ENCODE results near the gene CTDSPL. TPM values are rescaled to one million over a fixed set of nuclear protein-coding genes. Genes with fewer than 3 reads are reported as not detected.

The CTDSPL gene
- total and polyA plus RNA-seq, 10 of the 15 experiments (the other 5 are each of a cell fraction or from before 2014, with no cell fraction given): 0.05 to 0.51 (median 0.18) TPM; not detected in 6

GRCh38 chr3:37969596-37970100 is 108.0 kb downstream of the CTDSPL start (continued):
- no peak for TF ChIP-seq HSF1 (IDR thresholded peaks at IDR 0.05; ENCODE audit: low read depth, low read length)
- TF ChIP-seq NRF1 (conservative IDR thresholded peaks at IDR 0.05; ENCODE audit: low read depth, low read length): no peak
- no peak for TF ChIP-seq E4F1 (IDR thresholded peaks at IDR 0.05; ENCODE audit: borderline replicate concordance, partially characterized antibody)
- TF ChIP-seq IRF3 (IDR thresholded peaks at IDR 0.05): no peak
- no peak for TF ChIP-seq ELK1 (IDR thresholded peaks at IDR 0.05; ENCODE audit: low read depth, low read length)
- TF ChIP-seq BCL3 (IDR thresholded peaks at IDR 0.05; ENCODE audit: borderline replicate concordance, insufficient read depth, low read depth, low read length, poor library complexity, severe bottlenecking): no peak
- TF ChIP-seq HDGF (IDR thresholded peaks at IDR 0.05): no peak
- TF ChIP-seq NR2C2 (IDR thresholded peaks at IDR 0.05; ENCODE audit: borderline replicate concordance, control insufficient read depth, insufficient read length, low read depth): no peak
- no peak for TF ChIP-seq BACH1 (IDR thresholded peaks at IDR 0.05; ENCODE audit: borderline replicate concordance)
- no peak for TF ChIP-seq SREBF1 (IDR thresholded peaks at IDR 0.05; ENCODE audit: low read length)

Measured in GM12878 (cell line).